K562 (cell line): ENCODE results near the gene SLC6A8. TPM values are rescaled to one million over a fixed set of nuclear protein-coding genes. Genes with fewer than 3 reads are reported as not detected.
A peak's percentile ranks its signal among the peaks of the same experiment; 100 is the strongest.

Experiments
- CSDE1 ChIP-seq, 2 experiments: fragments of 450-650 bp; IDR thresholded peaks; 2 replicates each; pipeline ENCODE4 v1.6.1; 2016; ENCODE audit warnings: mild to moderate bottlenecking in 1 of 2
- ELF2 ChIP-seq: fragments of 250-450 bp; sonication (Bioruptor Pico); IDR thresholded peaks from 2 replicates; pipeline ENCODE4 v1.5.0; 2021; ENCODE audit warnings: mild to moderate bottlenecking
- JUN ChIP-seq, 2 experiments: sonication (generic) in 1 of 2; formaldehyde crosslinking in 1 of 2; IDR thresholded peaks; 2 replicates each; pipeline versions ENCODE4 v1.6.1 to v1.8.0; 2012 to 2022; ENCODE audit warnings: borderline replicate concordance in 2 of 2, mild to moderate bottlenecking in 2 of 2, improper control_type of control experiment in 1 of 2, low read depth in 1 of 2, low read length in 1 of 2, missing genetic modification reagents in 1 of 2
- MAZ ChIP-seq, 2 experiments: fragments of 450-650 bp in 1 of 2; sonication (generic) in 1 of 2; formaldehyde crosslinking; IDR thresholded peaks in 1 of 2; conservative IDR thresholded peaks in 1 of 2; 2 replicates each; pipeline versions ENCODE4 v1.4.0 to v1.5.0; 2020; ENCODE audit warnings: mild to moderate bottlenecking in 1 of 2, missing genetic modification reagents in 1 of 2
- TOE1 ChIP-seq, 2 experiments: fragments of 450-650 bp in 1 of 2; sonication (generic) in 1 of 2; formaldehyde crosslinking in 1 of 2; IDR thresholded peaks; 2 replicates each; pipeline versions ENCODE4 v1.7.1 to v1.8.0; 2016 to 2022; ENCODE audit warnings: borderline replicate concordance in 2 of 2, mild to moderate bottlenecking in 2 of 2, antibody characterized with exemption in 1 of 2, inconsistent platforms in 1 of 2, low read depth in 1 of 2, missing genetic modification reagents in 1 of 2, moderate library complexity in 1 of 2
- USF2 ChIP-seq: sonication (generic); formaldehyde crosslinking; IDR thresholded peaks from 2 replicates; pipeline ENCODE4 v1.5.0; 2020; ENCODE audit warnings: missing genetic modification reagents
- VEZF1 ChIP-seq: fragments of 200-800 bp; sonication (Bioruptor generic); IDR thresholded peaks from 2 replicates; pipeline ENCODE4 v1.6.1; 2017; ENCODE audit warnings: missing genetic modification characterization, missing compliant biosample characterization
- ZBTB17 ChIP-seq: fragments of 450-650 bp; formaldehyde crosslinking; IDR thresholded peaks from 2 replicates; pipeline ENCODE4 v1.4.0; 2020; ENCODE audit warnings: mild to moderate bottlenecking
- ZBTB34 ChIP-seq: fragments of 250-450 bp; sonication (Bioruptor Pico); IDR thresholded peaks from 2 replicates; pipeline ENCODE4 v1.8.0; 2021; ENCODE audit warnings: mild to moderate bottlenecking, moderate library complexity
- ZKSCAN8 ChIP-seq: fragments of 200-800 bp; sonication (Bioruptor generic); IDR thresholded peaks from 2 replicates; pipeline ENCODE4 v1.6.1; 2016; ENCODE audit warnings: missing genetic modification characterization, missing compliant biosample characterization
- ZSCAN32 ChIP-seq: fragments of 450-650 bp; formaldehyde crosslinking; IDR thresholded peaks from 2 replicates; pipeline ENCODE4 v1.4.0; 2020; ENCODE audit warnings: mild to moderate bottlenecking, moderate library complexity
- polyA plus RNA-seq, 8 experiments: library from polyadenylated mRNA; depleted of rRNA in 4 of 8; stranded (reverse) in 5 of 8; unstranded in 3 of 8; fragments of >200 nt; fragmentation: Nextera tagmentation in 2 of 8; fragmentation: Illumina TruSeq in 1 of 8; extraction: Ambion mirVana in 2 of 8; extraction: Trizol in 1 of 8; gene quantifications; 2 replicates each; pipeline versions ENCODE4 v1.2.1 to v1.2.3, GENCODE V29; 2011 to 2014; ENCODE audit warnings: inconsistent platforms in 1 of 8, missing spikeins in 1 of 8
- total RNA-seq, 7 experiments: library from RNA; depleted of rRNA in 6 of 7; stranded (reverse); fragments of >200 nt in 6 of 7; fragmentation: Illumina TruSeq in 2 of 7; extraction: Trizol in 2 of 7; gene quantifications; 2 replicates each; pipeline versions ENCODE4 v1.2.1 to v1.2.3, GENCODE V29; 2011 to 2021; ENCODE audit warnings: low replicate concordance in 1 of 7
- TF ChIP-seq, protein P1 (sequence below): fragments of 450-650 bp; IDR thresholded peaks from 2 replicates; pipeline ENCODE4 v1.6.1; 2017; ENCODE audit warnings: antibody characterized with exemption, mild to moderate bottlenecking
- TF ChIP-seq, protein P2 (sequence below): sonication (generic); formaldehyde crosslinking; IDR thresholded peaks from 2 replicates; pipeline ENCODE4 v1.8.1; 2023; ENCODE audit warnings: missing genetic modification reagents, mild to moderate bottlenecking, borderline replicate concordance

SLC6A8 gene
- total and polyA plus RNA-seq, 9 of the 15 experiments (the other 6 are each of a cell fraction or from before 2014, with no cell fraction given): 0.68 to 144 (median 34.3) TPM

GRCh38 chrX:153708415-153708814 lies 20.7 kb downstream of the SLC6A8 start (continued):
- TF ChIP-seq ZSCAN32: no peak
- TF ChIP-seq ZBTB34 (CRISPR knock-in tag): no peak
- peak; percentile 61; the same call in 1 of the 2 replicates for TF ChIP-seq TOE1 (IDR thresholded peaks at IDR 0.05; ENCODE audit: borderline replicate concordance)
- no peak for TF ChIP-seq TOE1 (CRISPR knock-in tag; IDR thresholded peaks at IDR 0.05; ENCODE audit: borderline replicate concordance, low read depth)
- TF ChIP-seq, protein P1, sequence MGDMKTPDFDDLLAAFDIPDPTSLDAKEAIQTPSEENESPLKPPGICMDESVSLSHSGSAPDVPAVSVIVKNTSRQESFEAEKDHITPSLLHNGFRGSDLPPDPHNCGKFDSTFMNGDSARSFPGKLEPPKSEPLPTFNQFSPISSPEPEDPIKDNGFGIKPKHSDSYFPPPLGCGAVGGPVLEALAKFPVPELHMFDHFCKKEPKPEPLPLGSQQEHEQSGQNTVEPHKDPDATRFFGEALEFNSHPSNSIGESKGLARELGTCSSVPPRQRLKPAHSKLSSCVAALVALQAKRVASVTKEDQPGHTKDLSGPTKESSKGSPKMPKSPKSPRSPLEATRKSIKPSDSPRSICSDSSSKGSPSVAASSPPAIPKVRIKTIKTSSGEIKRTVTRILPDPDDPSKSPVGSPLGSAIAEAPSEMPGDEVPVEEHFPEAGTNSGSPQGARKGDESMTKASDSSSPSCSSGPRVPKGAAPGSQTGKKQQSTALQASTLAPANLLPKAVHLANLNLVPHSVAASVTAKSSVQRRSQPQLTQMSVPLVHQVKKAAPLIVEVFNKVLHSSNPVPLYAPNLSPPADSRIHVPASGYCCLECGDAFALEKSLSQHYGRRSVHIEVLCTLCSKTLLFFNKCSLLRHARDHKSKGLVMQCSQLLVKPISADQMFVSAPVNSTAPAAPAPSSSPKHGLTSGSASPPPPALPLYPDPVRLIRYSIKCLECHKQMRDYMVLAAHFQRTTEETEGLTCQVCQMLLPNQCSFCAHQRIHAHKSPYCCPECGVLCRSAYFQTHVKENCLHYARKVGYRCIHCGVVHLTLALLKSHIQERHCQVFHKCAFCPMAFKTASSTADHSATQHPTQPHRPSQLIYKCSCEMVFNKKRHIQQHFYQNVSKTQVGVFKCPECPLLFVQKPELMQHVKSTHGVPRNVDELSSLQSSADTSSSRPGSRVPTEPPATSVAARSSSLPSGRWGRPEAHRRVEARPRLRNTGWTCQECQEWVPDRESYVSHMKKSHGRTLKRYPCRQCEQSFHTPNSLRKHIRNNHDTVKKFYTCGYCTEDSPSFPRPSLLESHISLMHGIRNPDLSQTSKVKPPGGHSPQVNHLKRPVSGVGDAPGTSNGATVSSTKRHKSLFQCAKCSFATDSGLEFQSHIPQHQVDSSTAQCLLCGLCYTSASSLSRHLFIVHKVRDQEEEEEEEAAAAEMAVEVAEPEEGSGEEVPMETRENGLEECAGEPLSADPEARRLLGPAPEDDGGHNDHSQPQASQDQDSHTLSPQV: peak; percentile 46
- peak; percentile 50 for TF ChIP-seq USF2 (CRISPR knock-in tag)
- 0 out of 2 replicates have a peak, but pooled peaks have one; percentile 44 for TF ChIP-seq ZKSCAN8
- peak in 1 of 2 experiments; percentile 91; a peak in 3 of 4 replicates for TF ChIP-seq MAZ (CRISPR knock-in tag; conservative IDR thresholded peaks at IDR 0.05 in 1 of 2, IDR thresholded peaks at IDR 0.05 in 1 of 2)
- TF ChIP-seq CSDE1 (IDR thresholded peaks at IDR 0.05): no peak
- TF ChIP-seq, protein P2, sequence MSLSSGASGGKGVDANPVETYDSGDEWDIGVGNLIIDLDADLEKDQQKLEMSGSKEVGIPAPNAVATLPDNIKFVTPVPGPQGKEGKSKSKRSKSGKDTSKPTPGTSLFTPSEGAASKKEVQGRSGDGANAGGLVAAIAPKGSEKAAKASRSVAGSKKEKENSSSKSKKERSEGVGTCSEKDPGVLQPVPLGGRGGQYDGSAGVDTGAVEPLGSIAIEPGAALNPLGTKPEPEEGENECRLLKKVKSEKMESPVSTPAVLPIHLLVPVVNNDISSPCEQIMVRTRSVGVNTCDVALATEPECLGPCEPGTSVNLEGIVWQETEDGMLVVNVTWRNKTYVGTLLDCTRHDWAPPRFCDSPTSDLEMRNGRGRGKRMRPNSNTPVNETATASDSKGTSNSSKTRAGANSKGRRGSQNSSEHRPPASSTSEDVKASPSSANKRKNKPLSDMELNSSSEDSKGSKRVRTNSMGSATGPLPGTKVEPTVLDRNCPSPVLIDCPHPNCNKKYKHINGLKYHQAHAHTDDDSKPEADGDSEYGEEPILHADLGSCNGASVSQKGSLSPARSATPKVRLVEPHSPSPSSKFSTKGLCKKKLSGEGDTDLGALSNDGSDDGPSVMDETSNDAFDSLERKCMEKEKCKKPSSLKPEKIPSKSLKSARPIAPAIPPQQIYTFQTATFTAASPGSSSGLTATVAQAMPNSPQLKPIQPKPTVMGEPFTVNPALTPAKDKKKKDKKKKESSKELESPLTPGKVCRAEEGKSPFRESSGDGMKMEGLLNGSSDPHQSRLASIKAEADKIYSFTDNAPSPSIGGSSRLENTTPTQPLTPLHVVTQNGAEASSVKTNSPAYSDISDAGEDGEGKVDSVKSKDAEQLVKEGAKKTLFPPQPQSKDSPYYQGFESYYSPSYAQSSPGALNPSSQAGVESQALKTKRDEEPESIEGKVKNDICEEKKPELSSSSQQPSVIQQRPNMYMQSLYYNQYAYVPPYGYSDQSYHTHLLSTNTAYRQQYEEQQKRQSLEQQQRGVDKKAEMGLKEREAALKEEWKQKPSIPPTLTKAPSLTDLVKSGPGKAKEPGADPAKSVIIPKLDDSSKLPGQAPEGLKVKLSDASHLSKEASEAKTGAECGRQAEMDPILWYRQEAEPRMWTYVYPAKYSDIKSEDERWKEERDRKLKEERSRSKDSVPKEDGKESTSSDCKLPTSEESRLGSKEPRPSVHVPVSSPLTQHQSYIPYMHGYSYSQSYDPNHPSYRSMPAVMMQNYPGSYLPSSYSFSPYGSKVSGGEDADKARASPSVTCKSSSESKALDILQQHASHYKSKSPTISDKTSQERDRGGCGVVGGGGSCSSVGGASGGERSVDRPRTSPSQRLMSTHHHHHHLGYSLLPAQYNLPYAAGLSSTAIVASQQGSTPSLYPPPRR (CRISPR knock-in tag): no peak
- no peak for TF ChIP-seq ZBTB17 (CRISPR knock-in tag)
- 0 out of 2 replicates have a peak, but pooled peaks have one; percentile 20 for TF ChIP-seq JUN (IDR thresholded peaks at IDR 0.05; ENCODE audit: borderline replicate concordance, low read depth, low read length)
- no peak for TF ChIP-seq JUN (CRISPR knock-in tag; IDR thresholded peaks at IDR 0.05; ENCODE audit: borderline replicate concordance)
- TF ChIP-seq ELF2 (CRISPR knock-in tag): no peak
- TF ChIP-seq VEZF1 (CRISPR knock-in tag): 0 out of 2 replicates have a peak, but pooled peaks have one; percentile 41
